HEK293 (cell line): Measurements from ENCODE around the gene HSD17B14.

Experiments used
- HOXD13 ChIP-seq: sonication (generic); formaldehyde crosslinking; IDR thresholded peaks from 2 replicates; pipeline ENCODE4 v1.8.0; 2022; ENCODE audit warnings: missing genetic modification reagents, borderline replicate concordance
- ZBTB17 ChIP-seq: fragments of 450-650 bp; formaldehyde crosslinking; IDR thresholded peaks from 2 replicates; pipeline ENCODE4 v1.5.1; 2016; ENCODE audit warnings: missing biosample characterization, missing genetic modification characterization
- ZBTB7A ChIP-seq: fragments of 450-650 bp; formaldehyde crosslinking; IDR thresholded peaks from 2 replicates; pipeline ENCODE4 v1.5.1; 2016; ENCODE audit warnings: low read depth, missing biosample characterization, missing genetic modification characterization
- ZNF274 ChIP-seq, 2 experiments: fragments of 200-500 bp in 1 of 2; fragments of 450-650 bp in 1 of 2; sonication (Bioruptor generic) in 1 of 2; formaldehyde crosslinking in 1 of 2; IDR thresholded peaks; 2 replicates each; pipeline versions ENCODE4 v1.5.1 to v1.6.1; 2014 to 2016; ENCODE audit warnings: borderline replicate concordance in 1 of 2, inconsistent platforms in 1 of 2, low read length in 1 of 2, missing biosample characterization in 1 of 2, missing genetic modification characterization in 1 of 2
- ZNF677 ChIP-seq: fragments of 450-650 bp; IDR thresholded peaks from 2 replicates; pipeline ENCODE4 v1.5.0; 2018; ENCODE audit warnings: missing biosample characterization, mild to moderate bottlenecking, missing genetic modification characterization, moderate library complexity
- ZNF768 ChIP-seq: fragments of 450-650 bp; formaldehyde crosslinking; IDR thresholded peaks from 2 replicates; pipeline ENCODE4 v1.5.1; 2018; ENCODE audit warnings: missing biosample characterization, mild to moderate bottlenecking, missing genetic modification characterization
- TF ChIP-seq, protein P1 (sequence below): fragments of 450-650 bp; formaldehyde crosslinking; IDR thresholded peaks from 2 replicates; pipeline ENCODE4 v1.5.1; 2016; ENCODE audit warnings: missing biosample characterization, missing genetic modification characterization
- TF ChIP-seq, protein P2 (sequence below): fragments of 450-650 bp; formaldehyde crosslinking; IDR thresholded peaks from 2 replicates; pipeline ENCODE4 v1.5.1; 2016; ENCODE audit warnings: missing biosample characterization, missing genetic modification characterization
- TF ChIP-seq, protein P3 (sequence below): fragments of 450-650 bp; formaldehyde crosslinking; IDR thresholded peaks from 2 replicates; pipeline ENCODE4 v1.5.1; 2016; ENCODE audit warnings: missing biosample characterization, missing genetic modification characterization, low read depth

DNA sequence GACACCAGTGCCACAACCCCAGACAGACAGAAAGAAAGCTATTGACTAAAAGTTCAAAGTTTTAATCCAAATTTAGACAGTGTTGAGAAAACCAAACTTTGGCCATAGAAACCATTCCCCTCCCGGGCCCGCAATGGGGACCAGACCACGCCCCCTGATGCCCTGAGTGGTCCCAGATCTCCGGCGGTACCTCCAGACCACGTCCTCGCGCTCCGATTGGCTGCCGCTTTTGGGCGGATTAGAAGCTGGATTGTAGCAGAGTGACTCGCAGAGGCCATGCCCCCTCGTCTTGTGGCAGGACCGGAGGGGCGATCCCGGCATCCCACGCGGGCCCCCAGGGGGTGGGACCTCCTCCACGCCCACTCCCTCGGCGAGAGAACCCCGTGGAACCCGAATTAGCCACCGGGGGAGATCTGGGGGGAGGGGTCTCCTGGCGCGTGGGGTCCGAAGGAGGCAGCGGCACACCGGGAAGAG is 797 bp upstream of the HSD17B14 start:
- no peak for TF ChIP-seq ZBTB17
- no peak for TF ChIP-seq ZNF677 (tag by site-specific recombination)
- TF ChIP-seq, protein P1, sequence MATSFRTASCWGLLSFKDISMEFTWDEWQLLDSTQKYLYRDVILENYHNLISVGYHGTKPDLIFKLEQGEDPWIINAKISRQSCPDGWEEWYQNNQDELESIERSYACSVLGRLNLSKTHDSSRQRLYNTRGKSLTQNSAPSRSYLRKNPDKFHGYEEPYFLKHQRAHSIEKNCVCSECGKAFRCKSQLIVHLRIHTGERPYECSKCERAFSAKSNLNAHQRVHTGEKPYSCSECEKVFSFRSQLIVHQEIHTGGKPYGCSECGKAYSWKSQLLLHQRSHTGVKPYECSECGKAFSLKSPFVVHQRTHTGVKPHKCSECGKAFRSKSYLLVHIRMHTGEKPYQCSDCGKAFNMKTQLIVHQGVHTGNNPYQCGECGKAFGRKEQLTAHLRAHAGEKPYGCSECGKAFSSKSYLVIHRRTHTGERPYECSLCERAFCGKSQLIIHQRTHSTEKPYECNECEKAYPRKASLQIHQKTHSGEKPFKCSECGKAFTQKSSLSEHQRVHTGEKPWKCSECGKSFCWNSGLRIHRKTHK (tag by site-specific recombination) = no peak
- TF ChIP-seq ZNF274 (IDR thresholded peaks at IDR 0.05; ENCODE audit: low read length) = no peak
- TF ChIP-seq ZNF274 (tag by site-specific recombination; IDR thresholded peaks at IDR 0.05; ENCODE audit: borderline replicate concordance) = no peak
- no peak for TF ChIP-seq HOXD13
- no peak for TF ChIP-seq ZNF768 (tag by site-specific recombination)
- TF ChIP-seq, protein P2, sequence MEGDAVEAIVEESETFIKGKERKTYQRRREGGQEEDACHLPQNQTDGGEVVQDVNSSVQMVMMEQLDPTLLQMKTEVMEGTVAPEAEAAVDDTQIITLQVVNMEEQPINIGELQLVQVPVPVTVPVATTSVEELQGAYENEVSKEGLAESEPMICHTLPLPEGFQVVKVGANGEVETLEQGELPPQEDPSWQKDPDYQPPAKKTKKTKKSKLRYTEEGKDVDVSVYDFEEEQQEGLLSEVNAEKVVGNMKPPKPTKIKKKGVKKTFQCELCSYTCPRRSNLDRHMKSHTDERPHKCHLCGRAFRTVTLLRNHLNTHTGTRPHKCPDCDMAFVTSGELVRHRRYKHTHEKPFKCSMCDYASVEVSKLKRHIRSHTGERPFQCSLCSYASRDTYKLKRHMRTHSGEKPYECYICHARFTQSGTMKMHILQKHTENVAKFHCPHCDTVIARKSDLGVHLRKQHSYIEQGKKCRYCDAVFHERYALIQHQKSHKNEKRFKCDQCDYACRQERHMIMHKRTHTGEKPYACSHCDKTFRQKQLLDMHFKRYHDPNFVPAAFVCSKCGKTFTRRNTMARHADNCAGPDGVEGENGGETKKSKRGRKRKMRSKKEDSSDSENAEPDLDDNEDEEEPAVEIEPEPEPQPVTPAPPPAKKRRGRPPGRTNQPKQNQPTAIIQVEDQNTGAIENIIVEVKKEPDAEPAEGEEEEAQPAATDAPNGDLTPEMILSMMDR = no peak
- TF ChIP-seq, protein P3, sequence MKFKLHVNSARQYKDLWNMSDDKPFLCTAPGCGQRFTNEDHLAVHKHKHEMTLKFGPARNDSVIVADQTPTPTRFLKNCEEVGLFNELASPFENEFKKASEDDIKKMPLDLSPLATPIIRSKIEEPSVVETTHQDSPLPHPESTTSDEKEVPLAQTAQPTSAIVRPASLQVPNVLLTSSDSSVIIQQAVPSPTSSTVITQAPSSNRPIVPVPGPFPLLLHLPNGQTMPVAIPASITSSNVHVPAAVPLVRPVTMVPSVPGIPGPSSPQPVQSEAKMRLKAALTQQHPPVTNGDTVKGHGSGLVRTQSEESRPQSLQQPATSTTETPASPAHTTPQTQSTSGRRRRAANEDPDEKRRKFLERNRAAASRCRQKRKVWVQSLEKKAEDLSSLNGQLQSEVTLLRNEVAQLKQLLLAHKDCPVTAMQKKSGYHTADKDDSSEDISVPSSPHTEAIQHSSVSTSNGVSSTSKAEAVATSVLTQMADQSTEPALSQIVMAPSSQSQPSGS = no peak
- no peak for TF ChIP-seq ZBTB7A
